GM12878 (cell line): ENCODE results near the gene LRRC8B. TPM values are rescaled to one million over a fixed set of nuclear protein-coding genes. Genes with fewer than 3 reads are reported as not detected.

Experiments used
- BCL3 ChIP-seq: IDR thresholded peaks from 2 replicates; pipeline ENCODE4 v1.6.1; 2011; ENCODE audit warnings: borderline replicate concordance, low read depth, mild to moderate bottlenecking, moderate library complexity, low read length; ENCODE audit not compliant: insufficient read depth, poor library complexity, severe bottlenecking
- BRCA1 ChIP-seq: IDR thresholded peaks from 2 replicates; pipeline ENCODE4 v1.6.1; 2011; ENCODE audit warnings: low read depth, low read length, improper control_type of control experiment
- DPF2 ChIP-seq: fragments of 450-650 bp; IDR thresholded peaks from 2 replicates; pipeline ENCODE4 v1.6.1; 2017; ENCODE audit warnings: mild to moderate bottlenecking
- EGR1 ChIP-seq, 2 experiments: IDR thresholded peaks; 1 replicate in 1 of 2; 2 replicates in 1 of 2; pipeline ENCODE4 v1.6.1; 2011 to 2012; ENCODE audit warnings: low read depth in 2 of 2, low read length in 2 of 2, borderline replicate concordance in 1 of 2, mild to moderate bottlenecking in 1 of 2, moderate library complexity in 1 of 2
- ETV6 ChIP-seq, 2 experiments: fragments of 450-650 bp in 1 of 2; IDR thresholded peaks in 1 of 2; conservative IDR thresholded peaks in 1 of 2; 2 replicates each; pipeline ENCODE4 v1.6.1; 2014; ENCODE audit warnings: antibody characterized with exemption in 1 of 2, borderline replicate concordance in 1 of 2, low read depth in 1 of 2, mild to moderate bottlenecking in 1 of 2, moderate library complexity in 1 of 2
- HSF1 ChIP-seq: fragments of 150-350 bp; IDR thresholded peaks from 2 replicates; pipeline ENCODE4 v1.6.1; 2014; ENCODE audit warnings: mild to moderate bottlenecking, low read depth, low read length
- IRF3 ChIP-seq: fragments of 450-650 bp; IDR thresholded peaks from 2 replicates; pipeline ENCODE4 v1.6.1; 2014; ENCODE audit warnings: mild to moderate bottlenecking
- IRF5 ChIP-seq: fragments of 450-650 bp; IDR thresholded peaks from 2 replicates; pipeline ENCODE4 v1.6.1; 2017; ENCODE audit warnings: borderline replicate concordance
- JUNB ChIP-seq: IDR thresholded peaks from 2 replicates; pipeline ENCODE4 v1.6.1; 2016; ENCODE audit warnings: antibody characterized with exemption, mild to moderate bottlenecking
- JUND ChIP-seq: IDR thresholded peaks from 2 replicates; pipeline ENCODE4 v1.6.1; 2012; ENCODE audit warnings: low read depth, mild to moderate bottlenecking, low read length, improper control_type of control experiment, moderate library complexity
- MAX ChIP-seq: IDR thresholded peaks from 2 replicates; pipeline ENCODE4 v1.6.1; 2012; ENCODE audit warnings: low read depth, low read length, improper control_type of control experiment
- MXI1 ChIP-seq: fragments of 150-350 bp; IDR thresholded peaks from 2 replicates; pipeline ENCODE4 v1.6.1; 2011; ENCODE audit warnings: low read depth, mild to moderate bottlenecking, inconsistent platforms, low read length, improper control_type of control experiment
- NR2C1 ChIP-seq: fragments of 450-650 bp; IDR thresholded peaks from 2 replicates; pipeline ENCODE4 v1.6.1; 2017; ENCODE audit warnings: antibody characterized with exemption, mild to moderate bottlenecking, moderate library complexity
- NR2C2 ChIP-seq: IDR thresholded peaks from 2 replicates; pipeline ENCODE4 v1.6.1; 2011; ENCODE audit warnings: borderline replicate concordance, low read depth; ENCODE audit not compliant: control insufficient read depth, insufficient read length
- POLR2A ChIP-seq: IDR thresholded peaks from 2 replicates; pipeline ENCODE4 v1.6.1; 2011; ENCODE audit warnings: low read depth, mild to moderate bottlenecking, low read length
- RAD51 ChIP-seq: fragments of 450-650 bp; IDR thresholded peaks from 2 replicates; pipeline ENCODE4 v1.6.1; 2016; ENCODE audit warnings: moderate library complexity, mild to moderate bottlenecking, inconsistent platforms
- RB1 ChIP-seq: fragments of 450-650 bp; formaldehyde crosslinking; IDR thresholded peaks from 2 replicates; pipeline ENCODE4 v1.6.1; 2017; ENCODE audit warnings: mild to moderate bottlenecking, borderline replicate concordance
- RCOR1 ChIP-seq: conservative IDR thresholded peaks from 2 replicates; pipeline ENCODE4 v1.6.1; 2012; ENCODE audit warnings: low read depth, low read length, improper control_type of control experiment
- RELA ChIP-seq: fragments of 450-650 bp; IDR thresholded peaks from 2 replicates; pipeline ENCODE4 v1.8.0; 2014; ENCODE audit warnings: borderline replicate concordance; ENCODE audit not compliant: partially characterized antibody
- SKIL ChIP-seq: fragments of 450-650 bp; IDR thresholded peaks from 2 replicates; pipeline ENCODE4 v1.6.1; 2017; ENCODE audit warnings: mild to moderate bottlenecking, low read depth, inconsistent platforms; ENCODE audit not compliant: poor library complexity, severe bottlenecking
- SMC3 ChIP-seq: IDR thresholded peaks from 2 replicates; pipeline ENCODE4 v1.6.1; 2011; ENCODE audit warnings: low read length, improper control_type of control experiment, borderline replicate concordance
- STAT1 ChIP-seq: fragments of 450-650 bp; conservative IDR thresholded peaks from 2 replicates; pipeline ENCODE4 v1.6.1; 2014; ENCODE audit warnings: antibody characterized with exemption, mild to moderate bottlenecking
- TCF12 ChIP-seq: IDR thresholded peaks from 2 replicates; pipeline ENCODE4 v1.6.1; 2011; ENCODE audit warnings: low read depth, mild to moderate bottlenecking, low read length
- ZNF274 ChIP-seq: IDR thresholded peaks from one replicate; pipeline ENCODE4 v1.8.0; 2011; ENCODE audit not compliant: insufficient read length, insufficient read depth
- polyA plus RNA-seq, 11 experiments: library from polyadenylated mRNA; depleted of rRNA in 4 of 11; unstranded in 6 of 11; stranded (reverse) in 5 of 11; fragments of >200 nt; fragmentation: Nextera tagmentation in 4 of 11; fragmentation: Illumina TruSeq in 1 of 11; extraction: Ambion mirVana in 4 of 11; extraction: Trizol in 1 of 11; gene quantifications; 1 replicate in 1 of 11; 2 replicates in 10 of 11; pipeline versions ENCODE4 v1.2.1 to v1.2.3, GENCODE V29; 2011 to 2016; ENCODE audit warnings: inconsistent platforms in 2 of 11, missing spikeins in 2 of 11, low read depth in 1 of 11
- total RNA-seq, 4 experiments: library from RNA; depleted of rRNA in 3 of 4; stranded (reverse); fragments of >200 nt in 3 of 4; fragmentation: Illumina TruSeq in 1 of 4; extraction: Trizol in 1 of 4; gene quantifications; 2 replicates each; pipeline versions ENCODE4 v1.2.1 to v1.2.3, GENCODE V29; 2013 to 2021

LRRC8B gene
- total and polyA plus RNA-seq, 10 of the 15 experiments (the other 5 are each of a cell fraction or from before 2014, with no cell fraction given), result 1.3 to 9.2 (median 5.4) TPM

GRCh38 chr1:89611721-89612120 is 87.1 kb downstream of the LRRC8B start (continued):
- TF ChIP-seq RELA (no peak), RCOR1 (no peak), DPF2 (peak; percentile 95), RAD51 (peak; percentile 28; the same call in 1 of the 2 replicates), MAX (no peak), NR2C2 (no peak), STAT1 (no peak), JUNB (peak; percentile 96), TCF12 (no peak), NR2C1 (no peak), ZNF274 (no peak), ETV6 (conservative IDR thresholded peaks at IDR 0.05 in 1 of 2, IDR thresholded peaks at IDR 0.05 in 1 of 2; ENCODE audit: borderline replicate concordance in 1 of 2, low read depth in 1 of 2) (peak in 1 of 2 experiments; percentile 72; a peak in 2 of 4 replicates), SMC3 (no peak), BCL3 (no peak), RB1 (no peak), JUND (peak; percentile 40; the same call in 1 of the 2 replicates), HSF1 (no peak), EGR1 (IDR thresholded peaks at IDR 0.05; ENCODE audit: borderline replicate concordance in 1 of 2, low read depth in 2 of 2, low read length in 2 of 2) (no peak), MXI1 (no peak), BRCA1 (no peak), POLR2A (no peak), SKIL (peak; percentile 96), IRF3 (no peak), IRF5 (no peak)
